SKM-1 (cell line): Measurements from ENCODE around the gene SLC35F1.

Source experiments
- DNase-seq: peaks from one replicate; lab custom pipeline; 2025; ENCODE audit not compliant: unreplicated experiment; lab: John Stamatoyannopoulos, UW

SLC35F1 gene

GRCh38 chr6:118350881-118351430 lies 443.9 kb downstream of the SLC35F1 start:
- DNase-seq: no peak

GRCh38 chr6:118353564-118353963 lies 446.5 kb downstream of the SLC35F1 start:
- no peak for DNase-seq

GRCh38 chr6:118354641-118355040 lies 447.6 kb downstream of the SLC35F1 start:
- no peak for DNase-seq

GRCh38 chr6:118356054-118356453 lies 449.0 kb downstream of the SLC35F1 start:
- DNase-seq: no peak

- DNase-seq: no peak
Measured at GRCh38 chr6:118356686-118357085, 449.6 kb downstream of the SLC35F1 start.
